ENCODE results near the gene PLAC8. TPM values are rescaled to one million over a fixed set of nuclear protein-coding genes. Genes with fewer than 3 reads are reported as not detected.
"Not testable (repeated sequence)": the region's sequence is repeated elsewhere in the genome, so short reads cannot be mapped to it uniquely, and the experiment has no call there.

The PLAC8 gene
- total RNA-seq, 1 donor from 2014 or later, result 2.2 TPM

GRCh38 chr4:83115000-83115399 lies 471 bp upstream of the PLAC8 start:
- no peak for DNase-seq (ENCODE audit: missing footprints)
- intact Hi-C loops (cut with DNase I), result no loop called here
- no peak for ATAC-seq

GRCh38 chr4:83113429-83113786 lies 1.1 kb downstream of the PLAC8 start:
- intact Hi-C loops (cut with DNase I), result no loop called here
- DNase-seq (ENCODE audit: missing footprints), result no peak
- no peak for ATAC-seq

GRCh38 chr4:83112678-83113428 lies 1.7 kb downstream of the PLAC8 start:
- DNase-seq (ENCODE audit: missing footprints) (no peak), ATAC-seq (no peak)
- intact Hi-C loops (cut with DNase I), result no loop called here

- intact Hi-C loops (cut with DNase I), result no loop called here
- ATAC-seq (no peak), DNase-seq (ENCODE audit: missing footprints) (no peak)
Observed at GRCh38 chr4:83112231-83112630, 2.3 kb downstream of the PLAC8 start.

GRCh38 chr4:83111751-83112141 lies 2.8 kb downstream of the PLAC8 start:
- intact Hi-C loops (cut with DNase I); DNase-seq (ENCODE audit: missing footprints): not testable (repeated sequence)

GRCh38 chr4:83110970-83111750 lies 3.4 kb downstream of the PLAC8 start:
- intact Hi-C loops (cut with DNase I), result no loop called here
- ATAC-seq (no peak), DNase-seq (ENCODE audit: missing footprints) (no peak)

More at GRCh38 chr4:83111751-83112141, 2.8 kb downstream of the PLAC8 start:
- ATAC-seq, result not testable (repeated sequence)

- DNase-seq (ENCODE audit: missing footprints), result peak; percentile 96
- intact Hi-C loops (cut with DNase I), result no loop called here
- peak; percentile 94 for ATAC-seq
Observed at GRCh38 chr4:83110223-83110945, 4.1 kb downstream of the PLAC8 start.

- intact Hi-C loops (cut with DNase I), result no loop called here
- peak; percentile 78 for DNase-seq (ENCODE audit: missing footprints)
- peak; percentile 72 for ATAC-seq
Observed at GRCh38 chr4:83109480-83110222, 4.9 kb downstream of the PLAC8 start.

GRCh38 chr4:83108101-83108861 lies 6.2 kb downstream of the PLAC8 start:
- DNase-seq (ENCODE audit: missing footprints), result no peak
- ATAC-seq, result no peak
- intact Hi-C loops (cut with DNase I), result no loop called here

GRCh38 chr4:83107631-83108030 lies 6.9 kb downstream of the PLAC8 start:
- intact Hi-C loops (cut with DNase I), result no loop called here
- ATAC-seq (no peak), DNase-seq (ENCODE audit: missing footprints) (no peak)

GRCh38 chr4:83104991-83105390 lies 9.5 kb downstream of the PLAC8 start:
- no peak for ATAC-seq
- no peak for DNase-seq (ENCODE audit: missing footprints)
- intact Hi-C loops (cut with DNase I), result no loop called here

GRCh38 chr4:83096397-83096796 lies 18.1 kb downstream of the PLAC8 start:
- intact Hi-C loops (cut with DNase I), result no loop called here
- ATAC-seq, result no peak
- DNase-seq (ENCODE audit: missing footprints), result no peak

- ATAC-seq, result no peak
- intact Hi-C loops (cut with DNase I), result no loop called here
- no peak for DNase-seq (ENCODE audit: missing footprints)
Observed at GRCh38 chr4:83093060-83093640, 21.4 kb downstream of the PLAC8 start.

GRCh38 chr4:83089410-83090157 lies 24.9 kb downstream of the PLAC8 start:
- intact Hi-C loops (cut with DNase I), result no loop called here

GRCh38 chr4:83084956-83085355 lies 29.6 kb downstream of the PLAC8 start:
- ATAC-seq; DNase-seq (ENCODE audit: missing footprints); intact Hi-C loops (cut with DNase I): not testable (repeated sequence)

More at GRCh38 chr4:83089410-83090157, 24.9 kb downstream of the PLAC8 start:
- ATAC-seq (no peak), DNase-seq (ENCODE audit: missing footprints) (no peak)

- ATAC-seq (no peak), DNase-seq (ENCODE audit: missing footprints) (no peak)
- intact Hi-C loops (cut with DNase I), result no loop called here
Observed at GRCh38 chr4:83083925-83084475, 30.5 kb downstream of the PLAC8 start.

GRCh38 chr4:83082777-83083176 lies 31.8 kb downstream of the PLAC8 start:
- DNase-seq (ENCODE audit: missing footprints) (no peak), ATAC-seq (no peak)
- intact Hi-C loops (cut with DNase I), result no loop called here

All from Right ventricle myocardium inferior (tissue), 1 donor.